A673 (cell line): ENCODE measurements around the gene CD96.

Experiments used
- CTCF ChIP-seq: fragments of 300-800, 200-600 bp; sonication (generic); conservative IDR thresholded peaks from 2 replicates; pipeline ENCODE4 v1.5.1; 2017; ENCODE audit warnings: low read depth, mild to moderate bottlenecking, antibody characterized with exemption, low read length, moderate library complexity, mixed read lengths
- EZH2 ChIP-seq: fragments of 200-600 bp; sonication (generic); IDR thresholded peaks from 2 replicates; pipeline ENCODE4 v1.6.1; 2017; ENCODE audit warnings: borderline replicate concordance, low read depth, mild to moderate bottlenecking, mixed read lengths, antibody characterized with exemption, low read length; ENCODE audit not compliant: poor library complexity, severe bottlenecking

GRCh38 chr3:111589303-111590142, 47.5 kb downstream of the CD96 start:
- TF ChIP-seq CTCF (no peak), EZH2 (no peak)
